GM12878 (cell line): ENCODE data around the gene LDHAL6B. TPM values are rescaled to one million over a fixed set of nuclear protein-coding genes. Genes with fewer than 3 reads are reported as not detected.
A peak's percentile ranks its signal among the peaks of the same experiment; 100 is the strongest.

Source experiments
- ATAC-seq: fragments of 200-7000 bp; cut with Tn5 transposase; 3 replicates; pipeline ENCODE4 v1.9.1; 2020; ENCODE audit warnings: mild to moderate bottlenecking, moderate library complexity
- BruUV-seq: library from RNA; stranded (reverse); fragments of 400-500 nt; replicated peaks from 2 replicates; lab custom pipeline; 2021; lab: Mats Ljungman, UMichigan
- CTCF ChIA-PET: fragments of 300-600 bp; sonication (Branson Sonifier 250); formaldehyde crosslinking; extraction: SDS; loops from one replicate; lab custom pipeline; 2021; ENCODE audit warnings: inconsistent platforms; lab: Yijun Ruan, JAX
- POLR2A ChIA-PET: fragments of 350-600 bp; formaldehyde crosslinking; extraction: SDS; loops from one replicate; lab custom pipeline; 2021; ENCODE audit warnings: inconsistent platforms; lab: Charles Lee
- RAD21 ChIA-PET: fragments of 300-600 bp; sonication (Branson Sonifier 250); formaldehyde crosslinking; loops from one replicate; lab custom pipeline; 2023; ENCODE audit warnings: antibody characterized with exemption; ENCODE audit not compliant: unreplicated experiment; lab: Charles Lee
- SMC1A ChIA-PET: fragments of 300-600 bp; sonication (Branson Sonifier 250); formaldehyde crosslinking; loops from one replicate; lab custom pipeline; 2023; ENCODE audit not compliant: unreplicated experiment, uncharacterized antibody; lab: Charles Lee
- DNase-seq: peaks from one replicate; pipeline ENCODE4 v3.0.0-alpha.2; 2011; ENCODE audit warnings: low read depth, low spot score
- FAIRE-seq: peaks from 3 replicates; lab custom pipeline; 2011; peaks lifted over from hg19 to GRCh38; lab: Jason Lieb, UNC
- H2AFZ ChIP-seq: 2 replicates; pipeline ENCODE4 v1.6.0; 2011; ENCODE audit warnings: low read depth, low read length, control low read depth; ENCODE audit not compliant: control insufficient read depth
- H3K27ac ChIP-seq: 2 replicates; pipeline ENCODE4 v1.5.1; 2011; ENCODE audit warnings: control low read depth; ENCODE audit not compliant: control insufficient read depth, insufficient read depth
- H3K27me3 ChIP-seq, 2 experiments: replicated peaks in 1 of 2; 2 replicates each; pipeline versions ENCODE4 v1.6.0 to v1.6.1; 2011; ENCODE audit warnings: low read length in 1 of 2; ENCODE audit not compliant: control insufficient read depth in 2 of 2, insufficient read depth in 2 of 2
- H3K36me3 ChIP-seq, 2 experiments: 2 replicates each; pipeline ENCODE4 v1.5.1; 2011; ENCODE audit warnings: low read length in 1 of 2; ENCODE audit not compliant: control insufficient read depth in 2 of 2, insufficient read depth in 2 of 2
- H3K4me1 ChIP-seq: 2 replicates; pipeline ENCODE4 v1.6.1; 2011; ENCODE audit warnings: mild to moderate bottlenecking, low read length, moderate library complexity, mixed read lengths; ENCODE audit not compliant: control insufficient read depth, insufficient read depth
- H3K4me2 ChIP-seq: 2 replicates; pipeline ENCODE4 v1.6.0; 2011; ENCODE audit warnings: control low read depth; ENCODE audit not compliant: control insufficient read depth, insufficient read depth
- H3K4me3 ChIP-seq: fragments of 200-600 bp; sonication (generic); 2 replicates; pipeline ENCODE4 v1.5.1; 2016
- H3K79me2 ChIP-seq: 2 replicates; pipeline ENCODE4 v1.6.0; 2011; ENCODE audit warnings: low read length; ENCODE audit not compliant: control insufficient read depth, insufficient read depth
- H3K9ac ChIP-seq: 2 replicates; pipeline ENCODE4 v1.8.0; 2011; ENCODE audit warnings: low read length, control low read depth, mixed read lengths; ENCODE audit not compliant: control insufficient read depth, insufficient read depth
- H3K9me3 ChIP-seq: replicated peaks from 3 replicates; pipeline ENCODE4 v1.5.1; 2011; ENCODE audit warnings: mild to moderate bottlenecking, low read length; ENCODE audit not compliant: control insufficient read depth, insufficient read depth
- H4K20me1 ChIP-seq: 2 replicates; pipeline ENCODE4 v1.6.0; 2011; ENCODE audit not compliant: control insufficient read depth, insufficient read depth
- CUX1 ChIP-seq: IDR thresholded peaks from 2 replicates; pipeline ENCODE4 v1.6.1; 2012; ENCODE audit warnings: improper control_type of control experiment, low read depth, low read length; ENCODE audit not compliant: insufficient replicate concordance
- FOXM1 ChIP-seq: IDR thresholded peaks from 2 replicates; pipeline ENCODE4 v1.6.1; 2012; ENCODE audit warnings: low read depth, mild to moderate bottlenecking, inconsistent platforms, low read length, moderate library complexity
- GABPA ChIP-seq: IDR thresholded peaks from 2 replicates; pipeline ENCODE4 v1.6.1; 2014; ENCODE audit warnings: antibody characterized with exemption, low read depth, mild to moderate bottlenecking, inconsistent platforms
- MEF2A ChIP-seq: IDR thresholded peaks from 2 replicates; pipeline ENCODE4 v1.6.1; 2011; ENCODE audit warnings: low read depth, mild to moderate bottlenecking, low read length, moderate library complexity; ENCODE audit not compliant: insufficient read depth
- RUNX3 ChIP-seq: IDR thresholded peaks from 2 replicates; pipeline ENCODE4 v1.6.1; 2012; ENCODE audit warnings: low read length, inconsistent platforms
- STAT3 ChIP-seq: IDR thresholded peaks from 2 replicates; pipeline ENCODE4 v1.6.1; 2011; ENCODE audit warnings: low read depth, low read length, improper control_type of control experiment
- TCF7 ChIP-seq: IDR thresholded peaks from 2 replicates; pipeline ENCODE4 v1.6.1; 2014; ENCODE audit warnings: antibody characterized with exemption, borderline replicate concordance
- ZNF207 ChIP-seq: fragments of 450-650 bp; IDR thresholded peaks from 2 replicates; pipeline ENCODE4 v1.6.1; 2014; ENCODE audit warnings: antibody characterized with exemption, mild to moderate bottlenecking, borderline replicate concordance
- ZNF217 ChIP-seq: fragments of 450-650 bp; IDR thresholded peaks from 2 replicates; pipeline ENCODE4 v1.6.1; 2017; ENCODE audit warnings: antibody characterized with exemption, mild to moderate bottlenecking
- WGBS: methylation state at CpG from one replicate; pipeline ENCODE4 v1.1.6; 2016; ENCODE audit warnings: low lambda C conversion rate; ENCODE audit not compliant: insufficient replicate concordance, insufficient coverage; ENCODE audit errors: missing lambda C conversion rate; 5-methylcytosine and 5-hydroxymethylcytosine counted together
- in situ Hi-C: fragments of 300-500 bp; cut with MboI; formaldehyde crosslinking; loops from 9 replicates; pipeline ENCODE4 v1.14.3; 2018; ENCODE audit warnings: mixed read lengths
- intact Hi-C: fragments of 100-400 bp; cut with micrococcal nuclease; formaldehyde crosslinking; loops from one replicate; pipeline ENCODE4 v1.14.2; 2022; ENCODE audit not compliant: unreplicated experiment
- polyA plus RNA-seq, 11 experiments: library from polyadenylated mRNA; depleted of rRNA in 4 of 11; unstranded in 6 of 11; stranded (reverse) in 5 of 11; fragments of >200 nt; fragmentation: Nextera tagmentation in 4 of 11; fragmentation: Illumina TruSeq in 1 of 11; extraction: Ambion mirVana in 4 of 11; extraction: Trizol in 1 of 11; gene quantifications; 1 replicate in 1 of 11; 2 replicates in 10 of 11; pipeline versions ENCODE4 v1.2.1 to v1.2.3, GENCODE V29; 2011 to 2016; ENCODE audit warnings: inconsistent platforms in 2 of 11, missing spikeins in 2 of 11, low read depth in 1 of 11
- total RNA-seq, 4 experiments: library from RNA; depleted of rRNA in 3 of 4; stranded (reverse); fragments of >200 nt in 3 of 4; fragmentation: Illumina TruSeq in 1 of 4; extraction: Trizol in 1 of 4; gene quantifications; 2 replicates each; pipeline versions ENCODE4 v1.2.1 to v1.2.3, GENCODE V29; 2013 to 2021
- TF ChIP-seq, protein P1 (sequence below): fragments of 450-650 bp; IDR thresholded peaks from 2 replicates; pipeline ENCODE4 v1.6.1; 2017; ENCODE audit warnings: mild to moderate bottlenecking, moderate library complexity
- TF ChIP-seq, protein P2 (sequence below): fragments of 450-650 bp; formaldehyde crosslinking; IDR thresholded peaks from 2 replicates; pipeline ENCODE4 v1.4.0; 2022; ENCODE audit warnings: mild to moderate bottlenecking, moderate library complexity

The LDHAL6B gene
- total and polyA plus RNA-seq, 10 of the 15 experiments (the other 5 are each of a cell fraction or from before 2014, with no cell fraction given), result 0.33 to 0.66 TPM; not detected in 8

DNA sequence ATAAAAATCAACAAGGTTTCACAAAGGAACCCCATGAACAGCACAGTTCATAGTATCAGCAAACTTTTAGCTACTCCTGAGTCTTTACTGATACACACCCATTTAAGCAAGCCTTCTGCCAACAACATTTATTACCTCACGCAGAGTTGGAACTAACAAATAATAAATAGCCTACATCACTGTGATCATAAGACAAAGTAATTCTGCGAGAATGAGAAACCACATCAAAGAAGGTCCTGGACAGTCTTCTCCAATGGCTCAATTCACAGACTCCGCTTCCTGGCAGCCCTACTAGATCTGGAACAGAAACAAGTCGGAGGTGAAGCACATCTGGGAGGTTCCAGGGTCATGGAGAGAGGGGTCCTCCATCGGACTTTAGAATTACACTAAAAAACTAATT lies 37.0 kb downstream of the LDHAL6B start:
- BruUV-seq, result TSS peak; percentile 8
- Histone ChIP-seq H3K4me2 (no peak overlapping the region), H3K9ac (no peak overlapping the region), H3K27me3 (no peaks in the 10 kb centered on the region), H3K79me2 (peaks cover 31% of the 10 kb centered on the region), H4K20me1 (no peaks in the 10 kb centered on the region), H2AFZ (no peak overlapping the region), H3K4me1 (peaks cover 29% of the 10 kb centered on the region), H3K9me3 (no peaks in the 10 kb centered on the region), H3K36me3 (peaks cover 3 to 34% of the 10 kb centered on the region in 2 experiments; a peak in 3 of 4 replicates), H3K27ac (peak overlapping the region; percentile 64), H3K4me3 (no peak overlapping the region)
- RAD21 ChIA-PET, result interaction anchor here (0.7 to 8.6 kb wide), 8 partner anchors 14 to 256 kb away, joined by 3 to 99 read pairs (median 8); no protein-coding TSS in a partner anchor
- ATAC-seq, result no peak
- WGBS, result 99% methylated on average over 5 of the region's 5 CpGs
- in situ Hi-C loops (loop anchor here (5.0 kb wide), 1 partner anchor 169 kb away; no protein-coding TSS in a partner anchor), intact Hi-C loops (loop anchor here (10.0 kb wide), 1 partner anchor 259 kb away; the partner anchor contains the start of gene RNF111)
- DNase-seq, result no peak
- no peak for FAIRE-seq
- CTCF ChIA-PET, result interaction anchor here (0.6 to 6.9 kb wide), 7 partner anchors 9 to 263 kb away, joined by 3 to 83 read pairs (median 4); no protein-coding TSS in a partner anchor
- SMC1A ChIA-PET, result interaction anchor here (0.7 to 6.8 kb wide), 8 partner anchors 8 to 264 kb away, joined by 3 to 91 read pairs (median 26); no protein-coding TSS in a partner anchor
- POLR2A ChIA-PET, result interaction anchor here (0.8 to 2.7 kb wide), 4 partner anchors 9 to 111 kb away, joined by 3 to 10 read pairs (median 4); no protein-coding TSS in a partner anchor
- TF ChIP-seq CUX1, result no peak
- no peak for TF ChIP-seq ZNF207
- peak; percentile 34; the same call in 1 of the 2 replicates for TF ChIP-seq RUNX3
- TF ChIP-seq TCF7, result peak; percentile 68
- no peak for TF ChIP-seq ZNF217
- TF ChIP-seq STAT3, result no peak
- TF ChIP-seq, protein P1, sequence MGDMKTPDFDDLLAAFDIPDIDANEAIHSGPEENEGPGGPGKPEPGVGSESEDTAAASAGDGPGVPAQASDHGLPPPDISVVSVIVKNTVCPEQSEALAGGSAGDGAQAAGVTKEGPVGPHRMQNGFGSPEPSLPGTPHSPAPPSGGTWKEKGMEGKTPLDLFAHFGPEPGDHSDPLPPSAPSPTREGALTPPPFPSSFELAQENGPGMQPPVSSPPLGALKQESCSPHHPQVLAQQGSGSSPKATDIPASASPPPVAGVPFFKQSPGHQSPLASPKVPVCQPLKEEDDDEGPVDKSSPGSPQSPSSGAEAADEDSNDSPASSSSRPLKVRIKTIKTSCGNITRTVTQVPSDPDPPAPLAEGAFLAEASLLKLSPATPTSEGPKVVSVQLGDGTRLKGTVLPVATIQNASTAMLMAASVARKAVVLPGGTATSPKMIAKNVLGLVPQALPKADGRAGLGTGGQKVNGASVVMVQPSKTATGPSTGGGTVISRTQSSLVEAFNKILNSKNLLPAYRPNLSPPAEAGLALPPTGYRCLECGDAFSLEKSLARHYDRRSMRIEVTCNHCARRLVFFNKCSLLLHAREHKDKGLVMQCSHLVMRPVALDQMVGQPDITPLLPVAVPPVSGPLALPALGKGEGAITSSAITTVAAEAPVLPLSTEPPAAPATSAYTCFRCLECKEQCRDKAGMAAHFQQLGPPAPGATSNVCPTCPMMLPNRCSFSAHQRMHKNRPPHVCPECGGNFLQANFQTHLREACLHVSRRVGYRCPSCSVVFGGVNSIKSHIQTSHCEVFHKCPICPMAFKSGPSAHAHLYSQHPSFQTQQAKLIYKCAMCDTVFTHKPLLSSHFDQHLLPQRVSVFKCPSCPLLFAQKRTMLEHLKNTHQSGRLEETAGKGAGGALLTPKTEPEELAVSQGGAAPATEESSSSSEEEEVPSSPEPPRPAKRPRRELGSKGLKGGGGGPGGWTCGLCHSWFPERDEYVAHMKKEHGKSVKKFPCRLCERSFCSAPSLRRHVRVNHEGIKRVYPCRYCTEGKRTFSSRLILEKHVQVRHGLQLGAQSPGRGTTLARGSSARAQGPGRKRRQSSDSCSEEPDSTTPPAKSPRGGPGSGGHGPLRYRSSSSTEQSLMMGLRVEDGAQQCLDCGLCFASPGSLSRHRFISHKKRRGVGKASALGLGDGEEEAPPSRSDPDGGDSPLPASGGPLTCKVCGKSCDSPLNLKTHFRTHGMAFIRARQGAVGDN, result no peak
- TF ChIP-seq FOXM1, result 0 out of 2 replicates have a peak, but pooled peaks have one; percentile 4
- TF ChIP-seq, protein P2, sequence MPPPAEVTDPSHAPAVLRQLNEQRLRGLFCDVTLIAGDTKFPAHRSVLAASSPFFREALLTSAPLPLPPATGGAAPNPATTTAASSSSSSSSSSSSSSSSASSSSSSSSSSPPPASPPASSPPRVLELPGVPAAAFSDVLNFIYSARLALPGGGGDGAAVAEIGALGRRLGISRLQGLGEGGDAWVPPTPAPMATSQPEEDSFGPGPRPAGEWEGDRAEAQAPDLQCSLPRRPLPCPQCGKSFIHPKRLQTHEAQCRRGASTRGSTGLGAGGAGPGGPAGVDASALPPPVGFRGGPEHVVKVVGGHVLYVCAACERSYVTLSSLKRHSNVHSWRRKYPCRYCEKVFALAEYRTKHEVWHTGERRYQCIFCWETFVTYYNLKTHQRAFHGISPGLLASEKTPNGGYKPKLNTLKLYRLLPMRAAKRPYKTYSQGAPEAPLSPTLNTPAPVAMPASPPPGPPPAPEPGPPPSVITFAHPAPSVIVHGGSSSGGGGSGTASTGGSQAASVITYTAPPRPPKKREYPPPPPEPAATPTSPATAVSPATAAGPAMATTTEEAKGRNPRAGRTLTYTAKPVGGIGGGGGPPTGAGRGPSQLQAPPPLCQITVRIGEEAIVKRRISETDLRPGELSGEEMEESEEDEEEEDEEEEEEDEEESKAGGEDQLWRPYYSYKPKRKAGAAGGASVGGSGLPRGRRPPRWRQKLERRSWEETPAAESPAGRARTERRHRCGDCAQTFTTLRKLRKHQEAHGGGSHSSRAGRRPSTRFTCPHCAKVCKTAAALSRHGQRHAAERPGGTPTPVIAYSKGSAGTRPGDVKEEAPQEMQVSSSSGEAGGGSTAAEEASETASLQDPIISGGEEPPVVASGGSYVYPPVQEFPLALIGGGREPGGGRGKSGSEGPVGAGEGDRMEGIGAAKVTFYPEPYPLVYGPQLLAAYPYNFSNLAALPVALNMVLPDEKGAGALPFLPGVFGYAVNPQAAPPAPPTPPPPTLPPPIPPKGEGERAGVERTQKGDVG, result no peak
- TF ChIP-seq MEF2A, result no peak
- no peak for TF ChIP-seq GABPA
